Measurements from ENCODE around the gene ALG9. TPM values are rescaled to one million over a fixed set of nuclear protein-coding genes. Genes with fewer than 3 reads are reported as not detected.

The ALG9 gene
- total RNA-seq, 4 donors from 2014 or later = 26.7 to 33.9 (median 31.1) TPM

GRCh38 chr11:111779118-111779517 lies 92.3 kb downstream of the ALG9 start:
- no peak overlapping the region for H3K27ac ChIP-seq
- H3K36me3 ChIP-seq = peaks cover 0 to 21% of the 10 kb centered on the region in 2 donors
- H3K9me3 ChIP-seq = no peaks in the 10 kb centered on the region
- TF ChIP-seq CTCF (IDR thresholded peaks at IDR 0.05) = no peak
- TF ChIP-seq EP300 (IDR thresholded peaks at IDR 0.05) = no peak
- TF ChIP-seq POLR2A (IDR thresholded peaks at IDR 0.05) = no peak
- TF ChIP-seq POLR2AphosphoS5 (IDR thresholded peaks at IDR 0.05) = no peak
- no peaks in the 10 kb centered on the region for H3K27me3 ChIP-seq
- peaks cover 0 to 4% (median 0%) of the 10 kb centered on the region in 3 donors for H3K4me1 ChIP-seq
- H3K4me3 ChIP-seq = no peak overlapping the region
- WGBS, 2 donors (ENCODE audit: low coverage in 1 of 2) = 90 to 94% methylated on average over 5 to 6 of the region's 6 CpGs
- ATAC-seq = no peak

- Histone ChIP-seq H3K4me1 (peaks cover 0 to 4% (median 0%) of the 10 kb centered on the region in 3 donors), H3K4me3 (no peak overlapping the region), H3K27ac (no peak overlapping the region), H3K9me3 (no peaks in the 10 kb centered on the region), H3K36me3 (peaks cover 0 to 15% of the 10 kb centered on the region in 2 donors), H3K27me3 (no peaks in the 10 kb centered on the region)
- WGBS, 2 donors (ENCODE audit: low coverage in 1 of 2) = 75 to 87% methylated on average over 3 of the region's 3 CpGs
- TF ChIP-seq CTCF (IDR thresholded peaks at IDR 0.05) (no peak), EP300 (IDR thresholded peaks at IDR 0.05) (no peak), POLR2AphosphoS5 (IDR thresholded peaks at IDR 0.05) (no peak), POLR2A (IDR thresholded peaks at IDR 0.05) (no peak)
- no peak for ATAC-seq
Observed at GRCh38 chr11:111778047-111778558, 93.3 kb downstream of the ALG9 start.

- peak; percentile 82 for ATAC-seq
Observed at GRCh38 chr11:111777094-111778046, 94.0 kb downstream of the ALG9 start.

GRCh38 chr11:111776398-111777093 lies 94.8 kb downstream of the ALG9 start:
- Histone ChIP-seq H3K27me3 (no peaks in the 10 kb centered on the region), H3K27ac (peak overlapping the region in 2 of 4 donors; percentile 0 to 14), H3K4me3 (no peak overlapping the region), H3K9me3 (no peaks in the 10 kb centered on the region), H3K36me3 (no peaks in the 10 kb centered on the region), H3K4me1 (peaks cover 0 to 4% (median 0%) of the 10 kb centered on the region in 3 donors)
- no peak for ATAC-seq
- TF ChIP-seq POLR2AphosphoS5 (IDR thresholded peaks at IDR 0.05) (no peak), EP300 (IDR thresholded peaks at IDR 0.05) (no peak), POLR2A (IDR thresholded peaks at IDR 0.05) (no peak), CTCF (IDR thresholded peaks at IDR 0.05) (no peak)
- WGBS, 2 donors (ENCODE audit: low coverage in 1 of 2) = 81 to 93% methylated on average over 2 to 6 of the region's 6 CpGs

More at GRCh38 chr11:111777094-111778046, 94.0 kb downstream of the ALG9 start:
- Histone ChIP-seq H3K9me3 (no peaks in the 10 kb centered on the region), H3K36me3 (peaks cover 0 to 8% of the 10 kb centered on the region in 2 donors), H3K4me3 (no peak overlapping the region), H3K27ac (peak overlapping the region in 2 of 4 donors; percentile 0 to 14), H3K4me1 (peaks cover 0 to 4% (median 0%) of the 10 kb centered on the region in 3 donors), H3K27me3 (no peaks in the 10 kb centered on the region)
- TF ChIP-seq CTCF (IDR thresholded peaks at IDR 0.05) (peak; percentile 60 to 90 (median 82)), POLR2A (IDR thresholded peaks at IDR 0.05) (no peak)
- 42 to 57% methylated on average over 3 to 4 of the region's 4 CpGs for WGBS, 2 donors (ENCODE audit: low coverage in 1 of 2)
